ENCODE results near the gene CDYL2. TPM values are rescaled to one million over a fixed set of nuclear protein-coding genes. Genes with fewer than 3 reads are reported as not detected.

Gene CDYL2, protein sequence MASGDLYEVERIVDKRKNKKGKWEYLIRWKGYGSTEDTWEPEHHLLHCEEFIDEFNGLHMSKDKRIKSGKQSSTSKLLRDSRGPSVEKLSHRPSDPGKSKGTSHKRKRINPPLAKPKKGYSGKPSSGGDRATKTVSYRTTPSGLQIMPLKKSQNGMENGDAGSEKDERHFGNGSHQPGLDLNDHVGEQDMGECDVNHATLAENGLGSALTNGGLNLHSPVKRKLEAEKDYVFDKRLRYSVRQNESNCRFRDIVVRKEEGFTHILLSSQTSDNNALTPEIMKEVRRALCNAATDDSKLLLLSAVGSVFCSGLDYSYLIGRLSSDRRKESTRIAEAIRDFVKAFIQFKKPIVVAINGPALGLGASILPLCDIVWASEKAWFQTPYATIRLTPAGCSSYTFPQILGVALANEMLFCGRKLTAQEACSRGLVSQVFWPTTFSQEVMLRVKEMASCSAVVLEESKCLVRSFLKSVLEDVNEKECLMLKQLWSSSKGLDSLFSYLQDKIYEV
- total RNA-seq (2014; rRNA removed; shearing (Covaris generic)) = 1.6 and 1.8 TPM in 2 replicates

DNA sequence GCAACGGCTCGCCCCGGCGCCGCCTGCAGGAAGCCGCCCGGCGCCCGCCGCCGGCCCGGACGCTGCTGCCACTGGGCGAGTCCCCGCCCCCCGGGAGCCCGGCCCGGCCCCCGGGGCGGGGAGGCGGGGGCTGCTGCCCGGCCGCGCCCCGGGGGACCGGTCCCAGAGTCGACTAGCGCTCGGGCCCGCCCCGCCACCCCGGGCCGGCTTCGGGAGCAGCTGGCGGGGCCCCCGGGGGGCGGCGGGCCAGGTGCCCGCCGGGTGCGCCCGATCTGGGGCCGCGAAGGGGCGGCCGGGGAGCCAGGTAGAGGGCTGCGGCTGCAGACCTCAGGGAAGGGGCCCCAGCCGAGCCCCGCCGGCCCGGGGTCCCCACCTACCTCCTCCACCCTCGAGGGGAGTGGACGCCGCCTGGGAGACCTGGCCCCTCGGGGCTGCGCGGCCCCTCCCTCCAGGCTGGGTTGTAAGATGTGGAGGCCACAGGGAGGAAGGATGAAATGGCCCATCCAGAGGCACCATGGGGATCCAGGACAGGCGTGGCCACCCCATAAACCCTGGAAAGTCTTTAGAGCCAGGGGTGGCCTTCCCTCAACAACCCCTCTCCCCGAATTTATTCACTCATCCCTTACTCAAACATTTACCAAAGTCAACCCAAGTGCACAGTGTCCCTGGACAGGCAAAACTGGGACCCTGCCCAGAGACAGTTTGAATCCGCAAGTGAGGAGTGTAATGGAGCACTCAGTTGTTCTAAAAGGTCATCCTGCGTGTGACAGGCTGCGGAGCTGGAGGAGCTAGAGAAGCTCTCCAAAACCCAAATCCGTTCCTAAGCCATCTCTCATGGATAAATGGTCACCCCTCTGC is at the start of gene CDYL2:
Gene CDYL2 (minus strand): TSS at position 73 of the 858 bp plus-strand sequence. CDS start 425 bp downstream, outside the sequence.
- Histone ChIP-seq H3K27me3 (ENCODE audit: control insufficient read depth, insufficient read depth, low read length) (peaks cover 16% of the 10 kb centered on the region), H3K4me3 (ENCODE audit: insufficient read depth, low read depth, low read length) (peak within 1 kb of the TSS; percentile 66), H3K36me3 (replicated peaks; ENCODE audit: control insufficient read depth, insufficient read depth, low read length) (no peaks in the 10 kb centered on the region)
- peak; percentile 86 for DNase-seq

DNA sequence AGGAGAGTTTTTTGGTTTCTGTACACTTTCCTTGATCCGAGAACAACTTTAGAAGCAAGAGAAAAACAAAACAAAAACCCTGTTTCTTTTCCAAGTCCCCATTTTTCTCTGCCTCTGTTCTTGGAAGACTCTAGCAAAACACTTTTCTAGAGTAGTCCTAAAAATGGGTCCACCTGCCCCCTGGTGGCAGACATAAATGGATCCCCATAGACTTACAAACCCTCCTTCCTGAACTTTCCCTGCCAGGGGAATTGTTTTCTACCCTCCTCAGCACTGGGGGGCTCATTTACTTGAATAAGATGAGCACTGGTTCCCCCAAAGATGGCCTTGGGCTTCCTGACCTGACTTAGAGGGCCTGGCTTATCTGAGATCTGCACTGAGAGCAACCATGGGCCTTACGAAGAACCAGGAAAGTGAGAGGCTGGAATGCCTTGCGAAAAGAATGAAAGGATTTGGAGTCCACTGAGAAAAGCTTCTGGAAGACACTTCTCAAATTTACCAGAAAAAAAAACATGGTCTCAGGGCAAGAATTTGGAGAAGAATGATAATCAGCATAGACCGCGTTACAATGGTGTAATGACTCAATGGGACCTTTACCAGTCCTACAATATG is 48.0 kb upstream of the CDYL2 start:
- no peaks in the 10 kb centered on the region for H3K36me3 ChIP-seq (replicated peaks; ENCODE audit: control insufficient read depth, insufficient read depth, low read length)
- DNase-seq = peak; percentile 62
- no peaks in the 10 kb centered on the region for H3K27me3 ChIP-seq (ENCODE audit: control insufficient read depth, insufficient read depth, low read length)
- no peak overlapping the region for H3K4me3 ChIP-seq (ENCODE audit: insufficient read depth, low read depth, low read length)

DNA sequence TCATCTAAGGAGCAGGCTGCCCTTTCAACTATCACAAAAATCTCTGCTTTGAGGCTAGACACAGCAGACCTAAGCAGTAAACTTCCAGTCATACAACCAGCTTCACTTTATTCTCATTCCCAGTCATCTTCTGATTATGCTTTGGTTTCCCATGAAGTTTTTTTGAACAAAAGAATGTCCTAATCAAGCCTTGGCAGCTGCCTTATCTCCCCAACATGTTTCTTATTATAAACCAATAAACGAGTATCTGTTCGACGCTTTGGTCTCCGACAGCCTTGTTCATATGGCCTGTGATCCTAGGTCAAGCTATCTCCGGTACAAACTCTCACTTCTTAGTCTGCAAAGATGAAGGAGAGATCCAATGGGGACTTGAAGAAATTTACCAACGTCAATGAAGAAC is 47.4 kb upstream of the CDYL2 start:
- Histone ChIP-seq H3K4me3 (ENCODE audit: insufficient read depth, low read depth, low read length) (no peak overlapping the region), H3K27me3 (ENCODE audit: control insufficient read depth, insufficient read depth, low read length) (no peaks in the 10 kb centered on the region), H3K36me3 (replicated peaks; ENCODE audit: control insufficient read depth, insufficient read depth, low read length) (no peaks in the 10 kb centered on the region)
- DNase-seq = no peak

DNA sequence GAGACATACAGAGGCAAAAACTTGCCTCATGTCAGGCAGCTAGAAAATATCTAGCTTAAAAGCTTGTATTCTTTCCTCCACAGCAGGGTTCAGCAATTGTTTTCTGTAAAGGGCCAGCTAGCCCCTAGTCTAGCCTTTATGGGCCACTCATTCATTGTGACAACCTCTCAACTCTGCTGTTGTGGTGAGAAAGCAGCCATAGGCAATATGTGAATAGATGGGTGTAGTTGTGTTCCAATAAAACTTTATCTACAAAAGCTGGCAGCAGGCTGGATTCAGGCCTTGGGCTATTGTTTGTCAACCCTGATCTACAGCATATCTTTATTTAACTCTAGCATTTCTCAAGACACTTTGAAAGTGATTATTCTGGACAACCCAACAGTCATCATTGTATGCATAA is 46.4 kb upstream of the CDYL2 start:
- DNase-seq = no peak

DNA sequence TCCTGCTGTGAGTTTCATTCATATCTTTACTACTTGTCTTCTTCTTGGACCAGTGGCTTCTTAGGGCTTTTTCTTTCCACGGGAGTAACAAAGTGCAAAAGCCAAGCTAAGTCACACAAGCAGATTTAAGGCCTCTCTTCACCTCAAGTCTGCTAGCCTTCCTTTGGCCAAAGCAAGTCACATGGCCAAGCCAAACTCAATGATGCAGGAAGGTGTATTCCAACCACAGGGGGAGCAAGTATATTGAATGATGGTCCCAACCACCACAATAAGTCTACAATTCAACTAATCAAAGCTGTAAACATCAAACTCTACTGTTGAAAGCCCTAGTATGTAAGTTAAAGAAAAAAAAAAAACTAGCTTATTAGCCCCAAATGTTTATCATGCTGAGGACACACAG is 44.5 kb upstream of the CDYL2 start:
- no peak for DNase-seq
- H3K36me3 ChIP-seq (replicated peaks; ENCODE audit: control insufficient read depth, insufficient read depth, low read length) = no peaks in the 10 kb centered on the region
- H3K4me3 ChIP-seq (ENCODE audit: insufficient read depth, low read depth, low read length) = no peak overlapping the region
- H3K27me3 ChIP-seq (ENCODE audit: control insufficient read depth, insufficient read depth, low read length) = no peaks in the 10 kb centered on the region

More for the DNA sequence above, 46.4 kb upstream of the CDYL2 start:
- Histone ChIP-seq H3K36me3 (replicated peaks; ENCODE audit: control insufficient read depth, insufficient read depth, low read length) (no peaks in the 10 kb centered on the region), H3K27me3 (ENCODE audit: control insufficient read depth, insufficient read depth, low read length) (no peaks in the 10 kb centered on the region), H3K4me3 (ENCODE audit: insufficient read depth, low read depth, low read length) (no peak overlapping the region)

DNA sequence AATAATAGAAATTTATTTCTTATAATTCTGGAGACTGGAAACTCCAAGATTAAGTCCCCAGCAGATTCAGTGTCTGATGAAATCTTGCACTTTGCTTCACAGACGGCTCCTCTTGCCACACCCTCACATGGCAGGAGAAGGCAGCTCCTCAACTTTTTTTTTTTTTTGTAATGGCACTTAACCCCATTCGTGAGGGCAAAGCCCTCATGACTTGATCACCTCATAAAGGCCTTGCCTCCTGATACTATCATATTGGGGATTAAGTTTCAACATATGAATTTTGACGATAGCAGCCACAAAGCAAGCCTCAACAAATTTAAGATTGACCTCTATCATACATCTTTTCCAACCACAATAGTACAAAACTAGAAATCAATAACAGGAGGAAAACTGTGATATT is 42.3 kb upstream of the CDYL2 start:
- Histone ChIP-seq H3K4me3 (ENCODE audit: insufficient read depth, low read depth, low read length) (no peak overlapping the region), H3K36me3 (replicated peaks; ENCODE audit: control insufficient read depth, insufficient read depth, low read length) (no peaks in the 10 kb centered on the region), H3K27me3 (ENCODE audit: control insufficient read depth, insufficient read depth, low read length) (no peaks in the 10 kb centered on the region)
- no peak for DNase-seq

DNA sequence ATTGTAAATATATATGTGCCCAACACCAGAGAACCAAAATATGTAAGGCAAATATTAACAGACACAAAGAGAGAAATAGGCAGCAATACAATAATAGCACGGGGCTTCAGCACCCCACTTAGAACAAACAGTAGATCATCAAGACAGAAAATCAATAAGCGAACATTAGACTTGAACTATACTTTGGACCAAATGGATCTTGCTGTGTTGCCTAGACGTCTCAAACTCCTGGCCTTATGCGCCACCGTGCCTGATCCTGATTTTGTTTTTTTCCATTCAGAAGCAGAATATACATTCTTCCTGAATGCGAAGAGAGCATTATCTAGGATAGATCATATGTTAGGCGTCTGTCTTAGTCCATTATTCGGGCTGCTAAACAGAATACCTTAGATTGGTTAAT is 41.9 kb upstream of the CDYL2 start:
- Histone ChIP-seq H3K27me3 (ENCODE audit: control insufficient read depth, insufficient read depth, low read length) (no peaks in the 10 kb centered on the region), H3K36me3 (replicated peaks; ENCODE audit: control insufficient read depth, insufficient read depth, low read length) (no peaks in the 10 kb centered on the region), H3K4me3 (ENCODE audit: insufficient read depth, low read depth, low read length) (no peak overlapping the region)
- no peak for DNase-seq

DNA sequence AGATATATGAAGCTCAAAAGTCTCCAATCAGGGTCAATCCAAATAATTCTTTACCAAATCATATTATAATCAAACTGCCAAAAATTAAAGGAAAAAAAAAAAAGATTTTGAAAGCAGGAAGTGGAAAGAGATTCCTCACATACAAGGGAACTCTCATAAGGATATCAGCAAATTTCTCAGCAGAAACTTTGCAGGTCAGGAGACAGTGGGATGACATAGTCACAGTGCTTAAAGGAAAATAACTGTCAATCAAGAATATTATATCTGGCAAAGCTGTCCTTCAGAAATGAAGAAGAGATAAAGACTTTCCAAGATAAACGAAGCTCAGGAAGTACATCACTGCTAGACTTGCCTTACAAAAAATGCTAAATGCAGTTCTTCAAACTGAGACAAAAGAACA is 40.0 kb upstream of the CDYL2 start:
- Histone ChIP-seq H3K36me3 (replicated peaks; ENCODE audit: control insufficient read depth, insufficient read depth, low read length) (no peaks in the 10 kb centered on the region), H3K27me3 (ENCODE audit: control insufficient read depth, insufficient read depth, low read length) (no peaks in the 10 kb centered on the region), H3K4me3 (ENCODE audit: insufficient read depth, low read depth, low read length) (no peak overlapping the region)
- no peak for DNase-seq

DNA sequence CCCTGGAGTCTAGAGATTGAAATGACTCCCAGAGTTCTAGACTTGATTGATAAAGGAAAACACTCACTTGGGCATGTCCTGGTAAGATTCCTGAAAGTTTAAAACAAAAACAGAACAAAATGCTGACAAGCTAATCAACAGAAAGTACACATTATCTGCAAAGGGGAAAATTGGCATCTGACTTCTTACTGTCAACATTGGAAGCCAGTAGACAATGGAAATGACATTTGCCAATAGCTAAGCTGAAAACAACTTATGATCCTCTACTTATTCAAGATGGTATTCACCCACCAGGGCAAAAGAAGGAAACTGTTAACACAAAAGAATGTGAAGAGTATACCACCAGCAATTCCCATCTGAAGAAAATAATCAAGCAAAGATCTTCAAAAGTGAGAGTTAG is 36.8 kb upstream of the CDYL2 start:
- no peak overlapping the region for H3K4me3 ChIP-seq (ENCODE audit: insufficient read depth, low read depth, low read length)

DNA sequence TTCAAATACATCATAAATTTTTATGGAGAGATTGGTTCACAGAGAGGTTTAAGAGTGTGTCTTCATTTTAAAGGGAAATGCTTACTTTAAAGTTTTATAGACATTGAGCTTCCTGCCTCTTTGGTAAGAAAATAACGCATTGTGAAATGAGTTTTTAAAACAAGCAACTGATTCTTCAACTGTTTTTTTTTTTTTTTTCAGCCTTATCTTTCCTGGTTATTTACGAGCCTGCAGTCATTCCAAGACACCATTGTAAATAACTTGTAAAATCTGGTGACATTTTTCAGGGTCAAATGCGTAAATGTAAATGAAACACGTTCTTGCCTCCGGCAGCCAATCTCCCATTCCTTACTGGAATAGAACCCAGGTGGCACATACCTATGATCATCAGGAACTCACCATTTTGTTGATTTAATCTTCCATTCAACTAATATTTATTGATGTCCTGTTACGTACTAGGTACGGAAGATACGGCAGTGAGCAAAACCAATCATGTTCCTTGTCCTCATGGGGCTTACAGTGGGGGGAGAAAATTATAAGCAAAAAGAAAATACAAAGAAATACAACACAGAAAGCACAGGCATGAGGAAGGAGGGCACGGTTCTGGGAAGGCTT is 33.2 kb upstream of the CDYL2 start:
- no peak for DNase-seq
- Histone ChIP-seq H3K27me3 (ENCODE audit: control insufficient read depth, insufficient read depth, low read length) (no peaks in the 10 kb centered on the region), H3K36me3 (replicated peaks; ENCODE audit: control insufficient read depth, insufficient read depth, low read length) (no peaks in the 10 kb centered on the region), H3K4me3 (ENCODE audit: insufficient read depth, low read depth, low read length) (no peak overlapping the region)

More for the DNA sequence above, 36.8 kb upstream of the CDYL2 start:
- Histone ChIP-seq H3K27me3 (ENCODE audit: control insufficient read depth, insufficient read depth, low read length) (no peaks in the 10 kb centered on the region), H3K36me3 (replicated peaks; ENCODE audit: control insufficient read depth, insufficient read depth, low read length) (no peaks in the 10 kb centered on the region)
- no peak for DNase-seq

DNA sequence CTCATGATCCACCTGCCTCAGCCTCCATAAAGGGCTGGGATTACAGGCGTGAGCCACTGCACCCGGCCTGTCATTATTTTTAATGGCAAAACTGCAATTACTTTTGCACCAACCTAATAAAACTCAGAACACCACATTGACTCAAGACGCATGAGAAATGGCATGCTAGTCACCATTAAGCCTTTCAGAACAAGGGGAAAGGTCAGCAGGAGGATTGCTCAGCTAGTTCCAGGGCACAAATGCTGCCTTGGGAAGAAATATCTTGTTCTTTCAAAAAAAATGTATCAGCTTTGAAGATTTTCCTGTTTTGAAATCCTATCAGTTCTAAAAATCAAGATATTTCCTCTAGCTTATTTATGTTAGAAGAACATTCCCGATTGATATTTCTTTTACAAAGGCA is 32.4 kb upstream of the CDYL2 start:
- Histone ChIP-seq H3K36me3 (replicated peaks; ENCODE audit: control insufficient read depth, insufficient read depth, low read length) (no peaks in the 10 kb centered on the region), H3K27me3 (ENCODE audit: control insufficient read depth, insufficient read depth, low read length) (no peaks in the 10 kb centered on the region), H3K4me3 (ENCODE audit: insufficient read depth, low read depth, low read length) (no peak overlapping the region)
- DNase-seq = no peak

DNA sequence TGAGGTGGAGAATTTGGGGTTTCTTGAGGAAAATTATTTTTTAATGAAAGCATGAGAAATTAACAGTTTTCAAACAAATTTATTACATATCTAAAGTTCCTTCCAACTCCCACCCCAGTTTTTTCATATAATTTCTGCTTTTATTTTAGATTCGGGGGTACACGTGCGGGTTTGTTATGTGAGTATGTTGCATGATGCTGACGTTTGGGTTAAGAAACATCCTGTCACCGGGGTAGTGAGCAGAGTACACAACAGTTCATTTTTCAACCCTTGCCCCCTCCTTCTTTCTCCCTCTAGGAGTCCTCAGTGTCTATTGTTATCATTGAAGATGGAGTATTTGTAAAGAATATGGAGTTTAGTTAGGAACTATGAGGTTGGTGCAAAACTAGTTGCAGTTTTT is 31.8 kb upstream of the CDYL2 start:
- Histone ChIP-seq H3K4me3 (ENCODE audit: insufficient read depth, low read depth, low read length) (no peak overlapping the region), H3K27me3 (ENCODE audit: control insufficient read depth, insufficient read depth, low read length) (no peaks in the 10 kb centered on the region), H3K36me3 (replicated peaks; ENCODE audit: control insufficient read depth, insufficient read depth, low read length) (no peaks in the 10 kb centered on the region)
- DNase-seq = no peak

DNA sequence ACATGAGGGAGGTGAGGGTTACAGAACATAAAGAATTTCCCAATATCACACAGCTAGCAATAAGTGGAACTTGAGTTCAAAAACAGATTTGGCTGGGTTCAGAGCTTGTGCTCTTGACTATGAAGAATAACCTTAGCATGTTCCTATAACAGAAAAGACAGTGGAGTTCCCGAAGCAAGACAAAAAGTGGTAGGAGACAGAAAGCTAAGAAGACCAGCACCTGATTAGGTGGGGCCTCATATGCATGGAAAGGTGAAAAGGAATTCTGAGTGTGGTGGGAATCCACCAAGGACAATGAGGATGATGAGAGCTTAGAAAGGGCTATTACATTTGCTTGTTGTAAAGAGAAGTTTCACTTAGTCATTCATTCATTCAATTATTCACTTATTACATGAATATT is 26.6 kb upstream of the CDYL2 start:
- Histone ChIP-seq H3K27me3 (ENCODE audit: control insufficient read depth, insufficient read depth, low read length) (no peaks in the 10 kb centered on the region), H3K36me3 (replicated peaks; ENCODE audit: control insufficient read depth, insufficient read depth, low read length) (no peaks in the 10 kb centered on the region), H3K4me3 (ENCODE audit: insufficient read depth, low read depth, low read length) (no peak overlapping the region)
- no peak for DNase-seq

DNA sequence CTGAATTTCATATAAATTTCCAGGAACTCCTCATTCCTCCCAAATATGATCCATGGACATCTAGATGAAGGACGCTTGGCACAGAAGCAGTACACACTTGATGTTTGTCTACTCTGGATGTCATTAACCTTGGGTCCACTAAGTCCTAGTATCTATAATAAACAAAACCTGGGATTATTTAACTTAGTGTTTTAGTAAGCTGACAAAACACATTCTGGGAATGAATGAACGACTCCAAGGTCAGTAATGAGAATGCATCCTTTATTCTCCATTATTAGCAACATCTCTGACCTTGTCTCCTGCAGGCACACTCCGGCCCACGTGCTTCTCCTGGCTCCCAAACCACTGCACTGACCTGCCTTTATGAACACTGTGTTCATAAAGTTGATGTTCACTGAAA is 24.1 kb upstream of the CDYL2 start:
- Histone ChIP-seq H3K36me3 (replicated peaks; ENCODE audit: control insufficient read depth, insufficient read depth, low read length) (no peaks in the 10 kb centered on the region), H3K27me3 (ENCODE audit: control insufficient read depth, insufficient read depth, low read length) (no peaks in the 10 kb centered on the region), H3K4me3 (ENCODE audit: insufficient read depth, low read depth, low read length) (no peak overlapping the region)
- DNase-seq = no peak

Measured in H7 (cell line).